ENCODE results near the gene IMMP2L.

GRCh38 chr7:110868458-110868857, 693.8 kb downstream of the IMMP2L start:
- TF ChIP-seq REPIN1 (CRISPR knock-in tag; IDR thresholded peaks at IDR 0.05; ENCODE audit: borderline replicate concordance, low read depth) (no peak), TCF12 (IDR thresholded peaks at IDR 0.05) (no peak), TCF12 (CRISPR knock-in tag; IDR thresholded peaks at IDR 0.05) (no peak), CTCF (CRISPR knock-in tag; IDR thresholded peaks at IDR 0.05) (no peak), PAX8 (CRISPR knock-in tag; IDR thresholded peaks at IDR 0.05; ENCODE audit: borderline replicate concordance) (no peak)

Data from HepG2 (cell line).